ENCODE measurements around the gene HEMK1.

DNA sequence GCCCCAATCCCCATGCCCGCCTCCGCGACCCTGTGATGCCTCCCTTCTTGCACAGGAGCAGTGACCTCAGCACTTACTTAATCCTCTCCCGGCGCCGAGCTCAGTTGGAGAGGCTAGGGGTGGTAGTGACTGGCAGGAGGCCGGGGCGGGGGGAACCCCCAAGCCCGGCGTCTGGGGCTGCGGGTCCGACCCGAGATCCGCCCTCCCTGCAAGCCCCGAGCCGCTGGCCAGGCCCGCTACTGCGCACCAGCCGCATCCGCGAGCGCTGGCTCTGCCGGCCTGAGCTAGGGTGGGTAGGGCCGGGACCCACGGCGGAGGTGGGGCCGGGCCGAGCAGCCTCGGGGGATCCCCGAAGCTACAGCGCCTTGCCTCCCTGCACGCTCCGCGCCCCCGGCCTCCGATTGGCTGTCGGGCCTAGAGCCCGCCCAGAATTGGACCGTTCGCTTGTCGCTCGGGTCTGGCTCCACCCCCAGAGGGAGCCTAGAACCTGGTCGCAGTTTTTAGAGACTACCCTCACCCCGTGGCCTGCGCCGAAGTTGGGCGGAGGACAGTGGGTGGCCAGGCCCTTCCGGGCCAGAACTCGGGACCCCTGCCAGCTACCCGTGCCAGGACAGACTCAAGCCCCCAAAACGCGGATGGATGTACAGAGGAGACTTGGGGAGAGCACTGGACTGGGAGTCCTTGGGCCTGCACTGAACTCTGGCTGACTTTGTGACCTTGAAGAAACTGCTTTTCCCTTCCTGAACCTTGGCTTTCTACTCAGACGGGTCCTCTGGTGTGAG is 1.7 kb upstream of the HEMK1 start, which contains the start of gene C3orf18:
- TF ChIP-seq, protein P1, sequence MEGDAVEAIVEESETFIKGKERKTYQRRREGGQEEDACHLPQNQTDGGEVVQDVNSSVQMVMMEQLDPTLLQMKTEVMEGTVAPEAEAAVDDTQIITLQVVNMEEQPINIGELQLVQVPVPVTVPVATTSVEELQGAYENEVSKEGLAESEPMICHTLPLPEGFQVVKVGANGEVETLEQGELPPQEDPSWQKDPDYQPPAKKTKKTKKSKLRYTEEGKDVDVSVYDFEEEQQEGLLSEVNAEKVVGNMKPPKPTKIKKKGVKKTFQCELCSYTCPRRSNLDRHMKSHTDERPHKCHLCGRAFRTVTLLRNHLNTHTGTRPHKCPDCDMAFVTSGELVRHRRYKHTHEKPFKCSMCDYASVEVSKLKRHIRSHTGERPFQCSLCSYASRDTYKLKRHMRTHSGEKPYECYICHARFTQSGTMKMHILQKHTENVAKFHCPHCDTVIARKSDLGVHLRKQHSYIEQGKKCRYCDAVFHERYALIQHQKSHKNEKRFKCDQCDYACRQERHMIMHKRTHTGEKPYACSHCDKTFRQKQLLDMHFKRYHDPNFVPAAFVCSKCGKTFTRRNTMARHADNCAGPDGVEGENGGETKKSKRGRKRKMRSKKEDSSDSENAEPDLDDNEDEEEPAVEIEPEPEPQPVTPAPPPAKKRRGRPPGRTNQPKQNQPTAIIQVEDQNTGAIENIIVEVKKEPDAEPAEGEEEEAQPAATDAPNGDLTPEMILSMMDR (IDR thresholded peaks at IDR 0.05) = no peak
- TF ChIP-seq EP300 (IDR thresholded peaks at IDR 0.05) = no peak
